WI38 (cell line): ENCODE data around the gene UGT2A3.
"Not testable (repeated sequence)": the region's sequence is repeated elsewhere in the genome, so short reads cannot be mapped to it uniquely, and the experiment has no call there.

Experiments used
- H3K4me3 ChIP-seq: 2 replicates; pipeline ENCODE4 v1.5.1; 2011; ENCODE audit warnings: low read depth, mild to moderate bottlenecking, control low read depth, low read length
- TF ChIP-seq, protein P1 (sequence below): IDR thresholded peaks from 2 replicates; pipeline ENCODE4 v1.5.1; 2012; ENCODE audit warnings: low read depth, mild to moderate bottlenecking, control low read depth, low read length

The UGT2A3 gene

DNA sequence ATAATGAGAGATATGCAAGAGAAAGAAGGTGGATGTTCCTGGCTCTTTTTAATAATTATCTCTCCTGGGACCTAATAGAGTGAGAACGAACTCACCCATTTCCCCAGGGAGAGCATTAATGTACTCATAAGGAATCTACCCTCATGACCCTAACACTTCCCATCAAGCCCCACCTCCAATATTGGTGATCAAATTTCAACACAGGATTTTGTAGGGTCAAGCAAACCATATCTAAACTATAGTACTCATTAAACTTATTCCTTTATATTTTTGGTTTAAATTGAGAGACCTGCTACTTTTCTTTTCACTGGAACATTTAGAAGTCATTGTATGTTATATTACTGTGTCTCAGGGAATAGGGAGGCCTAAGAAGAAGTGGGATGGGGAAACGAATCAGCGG is 2.6 kb downstream of the UGT2A3 start:
- TF ChIP-seq, protein P1, sequence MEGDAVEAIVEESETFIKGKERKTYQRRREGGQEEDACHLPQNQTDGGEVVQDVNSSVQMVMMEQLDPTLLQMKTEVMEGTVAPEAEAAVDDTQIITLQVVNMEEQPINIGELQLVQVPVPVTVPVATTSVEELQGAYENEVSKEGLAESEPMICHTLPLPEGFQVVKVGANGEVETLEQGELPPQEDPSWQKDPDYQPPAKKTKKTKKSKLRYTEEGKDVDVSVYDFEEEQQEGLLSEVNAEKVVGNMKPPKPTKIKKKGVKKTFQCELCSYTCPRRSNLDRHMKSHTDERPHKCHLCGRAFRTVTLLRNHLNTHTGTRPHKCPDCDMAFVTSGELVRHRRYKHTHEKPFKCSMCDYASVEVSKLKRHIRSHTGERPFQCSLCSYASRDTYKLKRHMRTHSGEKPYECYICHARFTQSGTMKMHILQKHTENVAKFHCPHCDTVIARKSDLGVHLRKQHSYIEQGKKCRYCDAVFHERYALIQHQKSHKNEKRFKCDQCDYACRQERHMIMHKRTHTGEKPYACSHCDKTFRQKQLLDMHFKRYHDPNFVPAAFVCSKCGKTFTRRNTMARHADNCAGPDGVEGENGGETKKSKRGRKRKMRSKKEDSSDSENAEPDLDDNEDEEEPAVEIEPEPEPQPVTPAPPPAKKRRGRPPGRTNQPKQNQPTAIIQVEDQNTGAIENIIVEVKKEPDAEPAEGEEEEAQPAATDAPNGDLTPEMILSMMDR = no peak
- H3K4me3 ChIP-seq = no peak overlapping the region

DNA sequence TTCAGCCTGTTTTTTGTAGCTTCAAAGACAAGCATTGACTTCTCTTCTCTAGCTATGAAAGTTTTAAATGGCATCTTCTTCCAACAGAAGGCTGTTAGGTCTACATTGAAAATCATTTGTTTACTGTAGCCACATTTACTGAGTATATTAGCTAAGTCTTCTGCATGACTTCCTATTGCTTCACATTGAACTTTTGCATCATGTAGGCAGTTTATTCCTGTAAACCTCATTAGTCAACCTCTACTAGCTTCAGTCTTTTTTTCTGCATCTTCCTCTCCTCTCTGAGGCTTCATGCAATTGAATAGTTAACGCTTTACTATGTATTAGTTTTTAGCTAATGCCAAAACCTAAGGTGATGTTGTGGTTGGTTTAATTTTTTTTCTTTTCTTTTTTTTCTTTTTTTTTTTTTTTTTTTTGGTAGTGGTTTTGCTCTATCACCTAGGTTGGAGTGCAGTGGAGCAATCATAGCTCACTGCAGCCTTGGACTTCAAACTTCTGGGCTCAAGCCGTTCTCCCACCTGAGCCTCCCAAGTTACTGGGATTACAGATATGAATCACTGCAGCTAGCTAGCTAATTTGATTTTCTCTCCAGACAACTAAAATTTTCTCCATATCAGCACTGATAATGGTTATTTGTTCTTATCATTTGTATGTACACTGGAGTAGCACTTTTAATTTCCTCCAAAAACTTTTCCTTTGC is 3.4 kb downstream of the UGT2A3 start:
- TF ChIP-seq, protein P1 = no peak

DNA sequence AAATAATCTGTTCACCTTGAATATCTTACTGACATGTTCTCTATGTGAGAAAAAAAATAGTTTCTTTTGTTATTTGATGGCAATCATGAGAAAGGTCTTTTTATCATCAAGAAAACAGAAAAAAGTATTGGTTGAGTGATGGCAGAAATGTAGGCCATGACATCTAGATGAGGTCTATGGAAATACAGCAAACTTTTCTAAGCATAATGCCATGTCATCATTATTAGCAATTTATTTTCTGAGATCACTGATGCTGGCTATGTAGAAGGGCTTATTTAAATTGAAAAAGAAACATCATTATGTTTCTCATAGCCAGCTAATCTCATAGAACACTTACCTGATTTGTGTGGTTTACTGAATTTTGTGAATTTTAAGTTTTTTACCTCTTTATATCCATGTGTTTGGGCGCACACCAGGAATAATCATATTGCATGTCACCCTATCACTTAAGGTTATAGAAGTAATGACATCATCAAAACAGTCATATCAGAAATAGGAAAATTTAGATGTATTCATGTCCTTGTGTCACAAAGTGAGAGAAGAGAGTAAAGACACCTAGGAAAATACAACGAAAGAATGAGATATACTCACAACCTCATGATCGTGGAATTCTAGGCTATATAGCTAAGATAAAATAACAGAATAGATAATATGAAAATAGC is 22.4 kb downstream of the UGT2A3 start:
- H3K4me3 ChIP-seq = no peak overlapping the region
- TF ChIP-seq, protein P1 = no peak

More for the DNA sequence above, 3.4 kb downstream of the UGT2A3 start:
- no peak overlapping the region for H3K4me3 ChIP-seq

DNA sequence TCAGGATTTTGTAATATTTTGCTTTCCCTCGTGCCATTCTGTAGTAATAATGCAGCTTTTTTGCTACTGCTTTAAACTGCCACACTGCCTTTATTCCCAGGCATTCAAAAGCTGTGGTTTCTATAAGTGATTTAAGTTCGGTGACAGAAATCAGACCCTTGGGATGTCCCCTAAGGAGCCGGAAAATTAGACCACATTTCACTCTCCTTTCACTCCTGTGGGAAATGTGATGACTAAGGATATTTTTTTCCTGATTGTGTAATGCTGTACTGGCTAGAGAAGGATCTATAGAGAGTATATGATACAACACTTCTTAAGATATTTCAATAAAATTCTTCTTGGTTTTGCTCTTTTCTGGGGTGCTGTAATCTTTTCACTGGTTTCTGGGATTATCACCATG is 24.4 kb downstream of the UGT2A3 start:
- TF ChIP-seq, protein P1 = no peak
- H3K4me3 ChIP-seq = no peak overlapping the region

DNA sequence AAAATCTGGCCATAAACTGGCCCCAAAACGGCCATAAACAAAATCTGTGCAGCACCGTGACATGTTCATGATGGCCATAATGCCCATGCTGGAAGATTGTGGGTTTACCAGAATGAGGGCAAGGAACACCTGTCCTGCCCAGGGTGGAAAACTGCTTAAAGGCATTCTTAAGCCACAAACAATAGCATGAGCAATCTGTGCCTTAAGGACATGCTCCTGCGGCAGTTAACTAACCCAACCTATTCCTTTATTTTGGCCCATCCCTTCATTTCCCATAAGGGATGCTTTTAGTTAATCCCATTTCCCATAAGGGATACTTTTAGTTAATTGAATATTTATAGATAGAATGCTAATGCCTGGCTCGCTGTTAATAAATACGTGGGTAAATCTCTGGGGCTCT is 29.4 kb downstream of the UGT2A3 start:
- not testable (repeated sequence) for H3K4me3 ChIP-seq

DNA sequence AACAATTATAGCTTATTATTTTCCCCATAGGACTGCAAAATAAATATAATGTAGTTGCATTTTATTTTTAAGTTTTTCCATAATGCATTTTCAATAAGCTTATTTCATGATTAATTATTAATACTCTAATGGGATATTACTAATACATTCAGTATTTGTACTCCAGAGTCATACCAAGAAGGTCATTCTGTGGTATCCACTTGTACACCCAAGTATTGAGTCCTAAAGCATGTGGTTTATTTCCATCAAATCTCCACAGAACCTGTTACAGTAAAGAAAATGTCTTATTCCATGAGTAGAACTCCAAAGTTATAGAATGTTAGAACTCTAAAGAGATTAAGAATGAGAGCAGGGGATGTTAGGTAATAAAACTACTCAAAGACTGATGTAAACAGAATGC is 30.6 kb downstream of the UGT2A3 start:
- TF ChIP-seq, protein P1 = no peak
- no peak overlapping the region for H3K4me3 ChIP-seq

DNA sequence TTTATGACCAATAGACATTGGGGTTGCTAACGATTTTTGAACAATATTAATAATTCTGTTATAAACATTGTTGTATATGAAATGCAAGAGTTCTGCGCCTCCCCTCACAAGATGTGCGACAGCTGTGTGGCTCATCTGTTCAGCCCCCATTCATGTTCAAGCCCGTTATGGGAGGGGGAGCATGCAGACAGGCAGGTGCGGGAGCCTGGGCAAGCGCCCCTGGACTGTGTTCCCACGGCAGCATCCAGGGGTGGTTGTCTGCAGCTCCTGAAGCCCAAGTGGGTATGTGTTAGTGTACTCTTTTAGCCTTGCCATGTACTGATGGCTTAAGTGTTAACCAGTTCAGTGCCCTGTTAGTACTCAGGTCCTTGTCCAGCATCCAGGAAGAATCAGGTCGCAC is 34.6 kb downstream of the UGT2A3 start:
- H3K4me3 ChIP-seq = no peak overlapping the region
- TF ChIP-seq, protein P1 = no peak
